ENCODE results near the gene CTNND1. TPM values are rescaled to one million over a fixed set of nuclear protein-coding genes. Genes with fewer than 3 reads are reported as not detected.

The CTNND1 gene
- total RNA-seq, 1 experiment from 2014 or later, result 174 TPM

- intact Hi-C loops (cut with micrococcal nuclease; ENCODE audit: unreplicated experiment), result no loop called here
- BruUV-seq (replicated peaks), result no TSS peak
- Histone ChIP-seq H3K27ac (ENCODE audit: low read depth, low read length, poor library complexity, severe bottlenecking) (no peak overlapping the region), H3K9me3 (ENCODE audit: low read depth, low read length, poor library complexity, severe bottlenecking) (no peaks in the 10 kb centered on the region), H3K27me3 (replicated peaks; ENCODE audit: insufficient read depth, low read depth, low read length, poor library complexity) (no peaks in the 10 kb centered on the region), H3K4me1 (ENCODE audit: insufficient read depth, low read length, poor library complexity, severe bottlenecking) (peaks cover 30% of the 10 kb centered on the region), H3K4me3 (ENCODE audit: low read depth, low read length, poor library complexity, severe bottlenecking) (no peak overlapping the region), H3K36me3 (ENCODE audit: insufficient read depth, low read length, poor library complexity, severe bottlenecking) (peaks cover 22% of the 10 kb centered on the region)
- ChIA-PET POLR2A (ENCODE audit: low non-redundant PET) (no interaction called here), CTCF (interaction anchor here (0.7 kb wide), 1 partner anchor 14 kb away, joined by 4 read pairs; no protein-coding TSS in a partner anchor)
- no peak for TF ChIP-seq EZH2 (IDR thresholded peaks at IDR 0.05; ENCODE audit: borderline replicate concordance, low read depth, low read length, poor library complexity, severe bottlenecking)
- TF ChIP-seq CTCF (conservative IDR thresholded peaks at IDR 0.05; ENCODE audit: low read depth, low read length), result no peak
- DNase-seq (ENCODE audit: low spot score), result no peak
Measured at GRCh38 chr11:57792060-57792541, 30.5 kb downstream of the CTNND1 start.

- POLR2A ChIA-PET (ENCODE audit: low non-redundant PET), result no interaction called here
- intact Hi-C loops (cut with micrococcal nuclease; ENCODE audit: unreplicated experiment), result no loop called here
Measured at GRCh38 chr11:57792870-57793269, 31.3 kb downstream of the CTNND1 start.

GRCh38 chr11:57793351-57794115 is 31.9 kb downstream of the CTNND1 start:
- Histone ChIP-seq H3K9me3 (ENCODE audit: low read depth, low read length, poor library complexity, severe bottlenecking) (no peaks in the 10 kb centered on the region), H3K27me3 (replicated peaks; ENCODE audit: insufficient read depth, low read depth, low read length, poor library complexity) (no peaks in the 10 kb centered on the region), H3K36me3 (ENCODE audit: insufficient read depth, low read length, poor library complexity, severe bottlenecking) (peaks cover 32% of the 10 kb centered on the region), H3K4me3 (ENCODE audit: low read depth, low read length, poor library complexity, severe bottlenecking) (no peak overlapping the region), H3K27ac (ENCODE audit: low read depth, low read length, poor library complexity, severe bottlenecking) (peak overlapping the region; percentile 28), H3K4me1 (ENCODE audit: insufficient read depth, low read length, poor library complexity, severe bottlenecking) (peaks cover 17% of the 10 kb centered on the region)
- TF ChIP-seq EZH2 (IDR thresholded peaks at IDR 0.05; ENCODE audit: borderline replicate concordance, low read depth, low read length, poor library complexity, severe bottlenecking) (no peak), CTCF (conservative IDR thresholded peaks at IDR 0.05; ENCODE audit: low read depth, low read length) (no peak)
- CTCF ChIA-PET, result no interaction called here
- DNase-seq (ENCODE audit: low spot score), result no peak
- intact Hi-C loops (cut with micrococcal nuclease; ENCODE audit: unreplicated experiment), result no loop called here
- POLR2A ChIA-PET (ENCODE audit: low non-redundant PET), result no interaction called here
- no TSS peak for BruUV-seq (replicated peaks)

More at GRCh38 chr11:57792870-57793269, 31.3 kb downstream of the CTNND1 start:
- CTCF ChIA-PET, result interaction anchor here (0.7 kb wide), 1 partner anchor 14 kb away, joined by 4 read pairs; no protein-coding TSS in a partner anchor
- peaks cover 25% of the 10 kb centered on the region for H3K36me3 ChIP-seq (ENCODE audit: insufficient read depth, low read length, poor library complexity, severe bottlenecking)
- H3K27ac ChIP-seq (ENCODE audit: low read depth, low read length, poor library complexity, severe bottlenecking), result peak overlapping the region; percentile 28
- no peak for DNase-seq (ENCODE audit: low spot score)
- no TSS peak for BruUV-seq (replicated peaks)
- H3K4me3 ChIP-seq (ENCODE audit: low read depth, low read length, poor library complexity, severe bottlenecking), result no peak overlapping the region
- no peaks in the 10 kb centered on the region for H3K9me3 ChIP-seq (ENCODE audit: low read depth, low read length, poor library complexity, severe bottlenecking)
- H3K27me3 ChIP-seq (replicated peaks; ENCODE audit: insufficient read depth, low read depth, low read length, poor library complexity), result no peaks in the 10 kb centered on the region
- peaks cover 24% of the 10 kb centered on the region for H3K4me1 ChIP-seq (ENCODE audit: insufficient read depth, low read length, poor library complexity, severe bottlenecking)
- TF ChIP-seq EZH2 (IDR thresholded peaks at IDR 0.05; ENCODE audit: borderline replicate concordance, low read depth, low read length, poor library complexity, severe bottlenecking) (no peak), CTCF (conservative IDR thresholded peaks at IDR 0.05; ENCODE audit: low read depth, low read length) (no peak)
